Peyer's patch (tissue), 4 donors: ENCODE results near the gene TRPC1.

ENCODE experiments used
- POLR2A ChIP-seq, 2 donors: fragments of 450-650 bp; IDR thresholded peaks; one replicate each; pipeline ENCODE4 v1.5.1; 2017; ENCODE audit warnings: antibody characterized with exemption in 2 of 2, mild to moderate bottlenecking in 2 of 2, moderate library complexity in 2 of 2
- TF ChIP-seq, protein P1 (sequence below), 6 experiments: fragments of 450-650 bp in 4 of 6; fragments of 200-600 bp in 2 of 6; sonication (generic) in 1 of 6; IDR thresholded peaks; one replicate each; pipeline ENCODE4 v1.5.1; 2017 to 2019; ENCODE audit warnings: antibody characterized with exemption in 6 of 6, mild to moderate bottlenecking in 3 of 6, moderate library complexity in 1 of 6

DNA sequence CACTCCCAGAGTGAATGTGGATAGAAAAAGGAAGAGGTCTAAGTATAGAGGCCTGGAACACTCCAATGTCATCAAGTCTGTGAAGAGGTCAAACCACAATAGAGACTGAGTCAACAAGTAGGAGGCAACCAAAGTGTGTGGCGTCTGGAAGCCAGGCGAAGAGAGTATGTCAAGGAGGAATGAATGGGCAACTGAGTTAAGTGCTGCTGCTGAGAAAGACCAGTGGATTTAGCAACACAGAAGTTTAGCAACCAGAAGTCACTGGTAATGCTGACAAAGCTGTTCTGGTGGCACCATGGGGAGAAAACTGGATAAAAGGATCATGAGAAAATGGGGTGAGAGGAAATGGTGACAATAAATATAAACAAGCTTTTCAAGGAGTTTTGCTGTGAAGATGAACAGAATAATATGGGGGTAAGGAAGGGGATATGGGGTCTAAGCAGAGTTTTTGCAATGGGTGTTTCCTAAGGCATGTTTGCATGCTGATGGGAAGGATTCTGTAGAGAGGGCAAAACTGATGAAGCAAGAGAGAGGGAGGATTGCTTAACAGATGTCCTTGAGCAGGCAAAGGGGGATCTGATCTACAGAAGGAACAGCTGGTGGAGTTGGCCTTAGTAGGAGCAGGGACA, 126.7 kb downstream of the TRPC1 start:
- TF ChIP-seq, protein P1, sequence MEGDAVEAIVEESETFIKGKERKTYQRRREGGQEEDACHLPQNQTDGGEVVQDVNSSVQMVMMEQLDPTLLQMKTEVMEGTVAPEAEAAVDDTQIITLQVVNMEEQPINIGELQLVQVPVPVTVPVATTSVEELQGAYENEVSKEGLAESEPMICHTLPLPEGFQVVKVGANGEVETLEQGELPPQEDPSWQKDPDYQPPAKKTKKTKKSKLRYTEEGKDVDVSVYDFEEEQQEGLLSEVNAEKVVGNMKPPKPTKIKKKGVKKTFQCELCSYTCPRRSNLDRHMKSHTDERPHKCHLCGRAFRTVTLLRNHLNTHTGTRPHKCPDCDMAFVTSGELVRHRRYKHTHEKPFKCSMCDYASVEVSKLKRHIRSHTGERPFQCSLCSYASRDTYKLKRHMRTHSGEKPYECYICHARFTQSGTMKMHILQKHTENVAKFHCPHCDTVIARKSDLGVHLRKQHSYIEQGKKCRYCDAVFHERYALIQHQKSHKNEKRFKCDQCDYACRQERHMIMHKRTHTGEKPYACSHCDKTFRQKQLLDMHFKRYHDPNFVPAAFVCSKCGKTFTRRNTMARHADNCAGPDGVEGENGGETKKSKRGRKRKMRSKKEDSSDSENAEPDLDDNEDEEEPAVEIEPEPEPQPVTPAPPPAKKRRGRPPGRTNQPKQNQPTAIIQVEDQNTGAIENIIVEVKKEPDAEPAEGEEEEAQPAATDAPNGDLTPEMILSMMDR (IDR thresholded peaks at IDR 0.05) = no peak
- no peak for TF ChIP-seq POLR2A (IDR thresholded peaks at IDR 0.05)
